Caki2 (cell line): Measurements from ENCODE around the gene CCDC28A. TPM values are rescaled to one million over a fixed set of nuclear protein-coding genes. Genes with fewer than 3 reads are reported as not detected.

Experiments used
- DNase-seq: peaks from one replicate; pipeline ENCODE4 v3.0.0-alpha.2; 2015; ENCODE audit warnings: low read depth
- in situ Hi-C: cut with HindIII; loops from 2 replicates; pipeline ENCODE4 v1.10.0; 2016; ENCODE audit warnings: low sequenced_read_pairs, low pct_unique_long_range_greater_than_20kb, mixed read lengths
- total RNA-seq: library from RNA; depleted of rRNA; stranded (reverse); fragments of >200 nt; shearing (Covaris generic); gene quantifications from 2 replicates; pipeline ENCODE4 v1.2.3, GENCODE V29; 2014; ENCODE audit warnings: low replicate concordance

CCDC28A gene
- total RNA-seq, 1 experiment from 2014 or later = 37.5 TPM

- in situ Hi-C loops = no loop called here
- DNase-seq = no peak
Observed at GRCh38 chr6:138785079-138785478, 11.5 kb downstream of the CCDC28A start.

GRCh38 chr6:138785980-138786379 is 12.4 kb downstream of the CCDC28A start:
- DNase-seq = no peak
- in situ Hi-C loops = no loop called here

- no peak for DNase-seq
- in situ Hi-C loops = no loop called here
Observed at GRCh38 chr6:138787138-138787537, 13.6 kb downstream of the CCDC28A start.

GRCh38 chr6:138795809-138796603 is 22.4 kb downstream of the CCDC28A start, which contains the start of gene ECT2L:
Gene ECT2L (plus strand): TSS chr6:138796087. CDS start chr6:138813275, 17,188 bp downstream.
- in situ Hi-C loops = no loop called here
- no peak for DNase-seq

GRCh38 chr6:138796771-138797170 is 23.2 kb downstream of the CCDC28A start:
- in situ Hi-C loops = no loop called here
- no peak for DNase-seq

DNA sequence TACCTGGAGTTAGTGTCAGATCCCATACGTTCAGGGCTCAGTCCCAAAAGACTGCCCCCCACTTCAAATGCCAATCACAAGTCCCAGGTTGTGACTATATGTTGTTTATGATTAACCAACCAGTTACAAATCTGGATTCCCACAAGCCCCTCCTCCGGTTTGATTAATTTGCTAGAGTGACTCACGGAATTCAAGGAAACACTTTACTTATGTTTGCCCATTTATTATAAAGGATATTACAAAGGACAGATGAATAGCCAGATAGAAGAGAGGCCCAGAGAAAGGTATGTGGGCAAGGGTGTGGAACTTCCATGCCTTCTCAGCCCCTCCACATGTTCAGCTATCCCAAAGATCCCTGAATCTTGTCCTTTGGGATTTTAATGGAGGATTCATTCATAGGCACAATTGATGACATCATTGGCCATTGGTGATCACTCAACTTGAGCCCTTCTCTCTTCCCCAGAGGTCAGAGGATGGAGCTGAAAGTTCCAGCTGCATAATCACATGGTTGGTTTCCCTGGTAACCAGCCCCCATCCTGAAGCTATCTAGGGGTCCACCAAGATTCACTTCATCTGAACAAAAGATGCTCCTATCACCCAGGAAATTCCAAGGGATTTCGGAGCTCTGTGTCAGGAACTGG is 24.4 kb downstream of the CCDC28A start:
- in situ Hi-C loops = no loop called here
- peak; percentile 18 for DNase-seq

DNA sequence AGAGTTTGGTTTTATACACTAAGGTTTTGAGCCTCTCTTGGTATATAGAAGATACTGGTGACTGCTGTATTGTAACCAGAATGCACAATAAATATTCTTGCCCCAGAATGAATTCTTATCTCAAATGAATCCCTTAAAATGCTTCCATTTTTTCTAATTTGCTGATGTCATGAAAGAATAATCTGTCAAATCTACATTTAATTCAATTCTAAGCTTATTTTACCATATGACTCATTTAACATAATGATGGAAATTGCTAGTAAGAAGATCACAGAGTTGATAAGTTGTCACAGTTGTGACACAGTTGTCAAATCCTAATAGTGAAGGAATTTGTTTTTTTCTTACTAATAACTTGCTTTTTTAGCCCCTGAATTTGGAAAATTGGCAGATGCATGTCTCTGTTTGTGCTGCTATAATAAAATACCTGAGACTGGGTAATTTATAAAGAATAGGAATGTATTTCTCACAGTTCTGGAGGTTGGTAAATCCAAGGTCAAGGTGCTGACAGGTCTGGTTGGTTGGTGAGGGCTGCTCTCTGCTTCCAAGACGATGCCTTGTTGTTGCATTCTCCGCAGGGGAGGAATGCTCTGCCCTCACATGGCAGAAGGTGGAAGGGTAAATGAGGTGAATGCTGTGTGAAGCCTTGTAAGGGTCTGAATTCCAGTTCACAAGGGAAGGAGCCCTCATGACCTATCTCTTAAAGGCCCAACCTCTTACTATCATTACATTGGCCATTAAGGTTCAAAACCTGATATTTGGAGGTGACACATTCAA is 27.0 kb downstream of the CCDC28A start:
- DNase-seq = no peak
- in situ Hi-C loops = no loop called here

GRCh38 chr6:138803331-138803730 is 29.8 kb downstream of the CCDC28A start:
- no peak for DNase-seq
- in situ Hi-C loops = no loop called here

DNA sequence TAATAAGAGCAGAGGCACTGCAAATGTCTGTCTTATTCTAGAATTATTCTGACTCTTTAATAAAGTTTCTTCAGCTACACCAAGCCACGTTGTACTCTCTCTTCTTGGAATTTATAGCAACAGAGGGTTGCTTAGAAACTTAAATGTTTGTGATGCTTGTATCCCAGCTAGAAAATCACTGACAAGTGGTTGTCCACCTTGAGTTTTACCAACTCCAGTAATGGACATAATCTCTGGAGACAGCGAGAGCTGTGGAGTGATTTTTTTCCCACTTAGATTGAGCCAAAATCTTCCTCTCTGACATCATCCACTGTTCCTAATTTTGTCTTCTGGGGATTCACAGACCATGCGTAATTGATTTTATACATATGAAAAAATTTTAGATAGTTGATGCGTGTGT is 30.3 kb downstream of the CCDC28A start:
- in situ Hi-C loops = no loop called here

GRCh38 chr6:138805016-138805765 is 31.6 kb downstream of the CCDC28A start:
- in situ Hi-C loops = no loop called here
- no peak for DNase-seq

More for the DNA sequence above, 30.3 kb downstream of the CCDC28A start:
- DNase-seq = no peak

- in situ Hi-C loops = no loop called here
Observed at GRCh38 chr6:138806889-138807288, 33.3 kb downstream of the CCDC28A start.

DNA sequence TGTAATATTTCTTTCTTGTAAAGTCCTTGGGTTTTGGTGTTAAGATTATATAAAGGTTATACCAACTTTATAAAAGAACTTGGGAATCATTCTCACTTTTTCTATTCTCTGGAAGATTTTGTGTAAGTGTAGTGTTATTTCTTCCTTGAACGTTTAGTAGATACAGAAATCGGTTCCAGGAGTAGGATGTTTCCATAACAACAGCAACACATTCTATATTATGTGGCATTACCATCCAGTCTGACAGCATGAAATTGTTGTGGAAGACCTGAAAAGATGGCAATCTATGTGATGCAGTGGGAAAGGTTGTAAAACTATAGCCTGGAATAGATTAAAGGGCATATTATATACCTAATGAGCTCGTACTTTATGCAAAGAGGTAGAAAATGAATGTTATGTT is 36.1 kb downstream of the CCDC28A start:
- in situ Hi-C loops = no loop called here
- no peak for DNase-seq

More at GRCh38 chr6:138806889-138807288, 33.3 kb downstream of the CCDC28A start:
- DNase-seq = no peak

DNA sequence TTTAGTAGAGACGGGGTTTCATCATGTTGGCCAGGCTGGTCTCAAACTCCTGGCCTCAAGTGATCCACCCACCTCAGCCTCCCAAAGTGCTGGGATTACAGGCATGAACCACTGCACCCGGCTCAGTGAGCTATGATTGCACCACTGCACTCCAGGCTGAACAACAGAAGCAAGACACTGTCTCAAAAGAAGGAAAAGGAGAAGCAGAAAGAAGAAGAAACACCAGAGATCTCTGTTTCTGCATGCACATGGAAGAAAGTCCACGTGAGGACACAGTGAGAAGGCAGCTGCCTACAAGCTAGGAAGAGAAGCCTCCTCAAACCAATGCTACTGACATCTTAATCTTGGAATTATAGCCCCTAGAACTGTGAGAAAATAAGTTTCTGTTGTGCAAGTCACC is 38.3 kb downstream of the CCDC28A start:
- in situ Hi-C loops = no loop called here
- no peak for DNase-seq

DNA sequence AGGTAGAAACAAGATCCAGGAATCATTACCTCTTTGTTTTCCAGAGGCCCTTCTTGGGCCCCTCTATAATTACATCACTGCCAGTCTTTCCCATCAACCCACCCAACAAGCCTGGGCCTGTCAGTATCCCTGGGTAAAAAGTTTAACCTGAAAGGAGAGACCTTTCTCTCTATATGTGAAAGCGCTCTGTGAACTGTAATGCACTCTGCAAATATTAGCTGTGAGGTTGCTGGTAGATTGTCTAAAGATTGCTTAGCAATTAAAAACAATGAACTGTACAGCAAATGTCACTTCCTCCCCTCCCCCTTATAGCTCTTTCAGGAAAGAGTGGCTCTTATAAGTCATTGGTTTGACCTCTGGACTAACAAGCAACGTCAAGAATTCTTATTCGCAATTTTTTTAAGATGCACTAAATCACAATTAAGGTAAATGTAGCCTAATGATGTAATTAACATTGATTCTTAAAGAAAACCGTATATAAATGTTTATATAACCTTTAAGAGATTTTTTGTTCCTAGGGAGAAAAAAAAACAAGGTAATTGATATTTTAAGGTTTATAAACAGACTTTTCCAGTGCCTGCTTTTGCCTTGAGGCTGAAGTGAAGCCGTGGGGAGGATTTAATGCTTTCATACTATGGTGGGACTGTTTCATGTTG is 40.7 kb downstream of the CCDC28A start:
- no peak for DNase-seq
- in situ Hi-C loops = no loop called here

DNA sequence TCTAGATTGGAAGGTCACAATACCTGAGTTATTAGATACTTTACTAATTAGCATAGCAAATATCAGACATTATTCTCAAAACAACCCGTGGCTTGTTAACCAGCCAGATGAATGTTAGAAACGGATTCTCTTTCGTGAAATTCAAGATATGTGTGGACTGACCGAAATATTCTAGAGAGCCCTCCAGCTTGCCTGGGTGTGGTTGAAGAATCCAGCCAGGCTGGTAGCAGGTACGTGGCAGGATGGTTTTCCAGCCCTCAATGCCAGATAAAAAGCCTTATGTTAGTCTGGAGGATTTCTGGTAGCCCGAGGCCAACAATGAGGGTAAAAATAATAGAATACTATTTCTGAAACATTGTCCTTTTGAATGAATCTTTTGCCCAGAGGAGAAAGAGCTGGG is 41.7 kb downstream of the CCDC28A start:
- DNase-seq = no peak
- in situ Hi-C loops = no loop called here

- in situ Hi-C loops = no loop called here
Observed at GRCh38 chr6:138815797-138816528, 42.4 kb downstream of the CCDC28A start.

GRCh38 chr6:138817799-138818198 is 44.2 kb downstream of the CCDC28A start:
- DNase-seq = no peak
- in situ Hi-C loops = no loop called here

More at GRCh38 chr6:138815797-138816528, 42.4 kb downstream of the CCDC28A start:
- DNase-seq = peak; percentile 55
